A172 (cell line): Measurements from ENCODE around the gene PSMB10. TPM values are rescaled to one million over a fixed set of nuclear protein-coding genes. Genes with fewer than 3 reads are reported as not detected.
A peak's percentile ranks its signal among the peaks of the same experiment; 100 is the strongest.
"Not testable (repeated sequence)": the region's sequence is repeated elsewhere in the genome, so short reads cannot be mapped to it uniquely, and the experiment has no call there.

Experiments
- DNase-seq: peaks from one replicate; pipeline ENCODE4 v3.0.0-alpha.2; 2015; ENCODE audit warnings: low spot score
- total RNA-seq: library from RNA; depleted of rRNA; stranded (reverse); fragments of >200 nt; shearing (Covaris generic); gene quantifications from 2 replicates; pipeline ENCODE4 v1.2.3, GENCODE V29; 2014

Gene PSMB10
- total RNA-seq, 1 experiment from 2014 or later, result 28.8 TPM

GRCh38 chr16:67924140-67924906 lies 12.3 kb downstream of the PSMB10 start:
- no peak for DNase-seq

- no peak for DNase-seq
These were observed 13.1 kb downstream of the PSMB10 start for GRCh38 chr16:67923414-67924116.

- DNase-seq, result no peak
These were observed 13.9 kb downstream of the PSMB10 start for GRCh38 chr16:67922740-67923139.

DNA sequence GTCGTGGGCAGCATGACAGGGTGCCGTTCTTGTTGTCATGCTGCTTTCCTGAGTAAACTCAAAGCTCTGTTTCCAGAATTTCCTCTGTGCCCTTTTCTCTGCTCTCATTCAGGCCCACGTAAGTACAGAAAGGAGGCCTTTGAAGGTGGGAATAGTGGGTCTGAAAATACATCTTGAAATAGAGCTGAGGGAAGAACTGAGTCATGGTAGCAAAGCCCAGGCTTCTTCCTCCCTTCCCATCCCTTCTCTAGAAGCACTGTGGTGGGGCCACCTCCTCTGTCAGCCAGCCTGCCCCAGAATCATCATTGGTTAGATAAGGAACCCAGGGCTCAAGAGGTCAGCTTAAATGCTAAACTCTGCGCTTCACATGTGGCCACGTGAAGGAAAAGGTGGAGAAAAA lies 14.4 kb downstream of the PSMB10 start:
- DNase-seq, result no peak

DNA sequence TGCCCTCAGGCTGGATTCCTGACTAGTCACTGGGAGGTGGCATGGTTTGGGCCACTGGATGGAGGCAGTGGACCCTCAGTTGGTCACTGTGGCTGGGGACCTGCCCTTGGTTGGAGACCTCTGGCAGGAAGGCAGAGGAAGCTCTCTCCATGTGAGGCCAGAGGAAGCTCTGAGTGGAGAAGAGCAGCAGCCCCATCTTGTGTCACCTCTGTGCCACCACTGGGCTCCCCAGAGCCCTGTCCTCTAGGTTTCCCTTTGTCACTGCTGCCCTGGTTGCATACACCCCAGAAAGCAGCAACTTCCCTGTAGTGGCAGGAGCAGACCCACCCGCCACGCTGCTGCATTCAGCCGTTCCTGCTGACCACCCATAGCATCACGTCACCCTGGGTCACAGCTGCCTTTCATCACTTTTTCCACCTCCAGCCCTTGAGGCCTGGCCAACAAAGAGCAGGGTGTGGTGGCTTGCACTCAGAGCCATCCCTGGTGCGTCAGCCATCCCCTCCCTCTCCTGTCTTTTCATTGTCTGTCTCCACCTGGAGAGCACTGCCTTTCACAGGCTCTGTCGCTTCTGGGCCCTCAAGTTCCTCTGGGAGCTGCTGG lies 16.9 kb downstream of the PSMB10 start:
- no peak for DNase-seq

- DNase-seq, result peak; percentile 85
These were observed 18.8 kb downstream of the PSMB10 start for GRCh38 chr16:67917852-67918236.

DNA sequence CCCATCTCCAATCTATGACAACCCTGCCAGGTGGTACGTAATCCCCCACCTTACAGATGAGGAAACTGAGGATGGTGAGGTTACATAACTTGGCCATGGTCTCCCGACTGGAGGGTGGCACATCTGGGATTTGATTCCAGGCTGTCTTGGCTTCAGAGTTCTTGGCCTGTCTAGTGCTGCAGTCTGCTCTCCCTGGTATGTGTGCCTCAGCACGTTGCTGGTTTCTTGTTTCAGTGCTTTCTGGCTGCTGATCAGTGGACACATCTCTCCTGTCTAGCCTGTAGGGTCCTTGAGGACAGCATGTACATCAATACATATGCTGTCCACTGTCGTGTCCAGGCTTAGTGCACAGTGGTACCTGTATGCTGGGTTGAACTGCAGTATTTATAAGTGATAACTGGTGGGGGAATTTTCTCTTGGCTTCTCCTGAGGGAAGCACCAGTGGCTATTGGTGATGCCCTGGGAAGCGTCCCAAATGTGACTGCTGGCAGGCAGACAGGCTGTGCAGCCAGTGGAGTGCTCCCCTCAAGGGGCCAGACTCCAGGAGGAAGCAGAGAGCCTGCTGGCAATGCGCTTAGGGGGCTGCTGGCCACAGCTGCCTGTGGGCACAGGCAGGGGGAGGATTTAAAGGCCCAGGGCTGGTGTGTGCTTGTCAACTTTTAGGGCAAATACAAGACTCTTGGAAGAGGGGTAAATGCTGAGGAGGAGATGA lies 19.4 kb downstream of the PSMB10 start:
- DNase-seq, result no peak

DNA sequence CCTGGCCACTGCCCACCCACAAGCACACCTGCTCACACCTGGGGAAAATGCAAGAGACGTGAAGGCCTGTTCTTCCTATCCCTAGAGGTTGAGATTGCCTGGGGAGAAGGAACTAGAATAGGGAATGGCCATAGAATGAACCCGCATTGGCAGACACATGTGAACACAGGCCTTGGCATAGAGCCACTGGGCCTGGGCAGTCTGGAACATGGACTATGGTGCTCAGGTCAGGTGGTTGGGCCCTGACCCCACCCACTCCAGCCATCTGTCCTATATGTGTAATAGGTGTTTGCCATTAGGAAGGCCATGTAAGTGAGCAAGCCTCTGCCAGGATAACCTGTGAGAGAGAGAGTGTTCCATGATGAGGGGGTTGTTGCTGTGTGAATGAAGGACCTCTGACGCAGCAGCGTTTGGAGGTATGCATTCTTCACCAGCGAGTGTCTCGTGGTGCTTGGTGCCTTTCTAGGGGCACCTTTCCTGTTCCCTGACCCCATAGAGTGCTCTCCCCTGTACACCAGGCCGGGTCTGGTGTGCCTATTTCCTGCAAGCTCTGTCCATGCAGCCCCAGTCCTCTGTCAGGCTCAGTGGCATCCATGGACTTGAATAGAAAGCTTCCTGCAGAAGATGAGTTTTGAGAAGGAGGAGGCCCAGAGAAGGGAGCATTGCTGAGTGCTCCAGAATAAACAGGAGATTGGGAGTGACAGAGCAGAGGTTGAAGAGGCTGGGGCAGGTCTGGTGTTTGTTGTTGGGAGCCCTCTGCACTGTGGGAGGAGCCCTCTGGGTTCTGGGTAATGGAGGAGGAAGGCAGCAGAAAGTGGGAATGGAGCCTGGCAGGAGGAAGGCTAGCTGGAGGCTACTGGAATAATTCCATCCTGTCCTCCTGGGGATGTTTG lies 20.6 kb downstream of the PSMB10 start:
- no peak for DNase-seq

DNA sequence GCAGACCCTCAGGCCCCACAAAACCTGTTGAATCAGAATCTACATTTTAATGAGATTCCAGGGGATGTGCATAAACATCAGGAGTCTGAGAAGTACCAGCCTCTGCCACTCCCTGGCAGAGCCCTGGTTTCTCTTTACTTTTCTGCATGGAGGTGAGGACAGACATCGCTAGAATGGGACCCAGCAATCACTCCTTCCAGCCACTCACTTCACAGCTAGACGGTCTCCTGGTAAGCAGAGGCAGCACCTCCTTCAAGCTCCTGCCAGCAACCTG lies 21.2 kb downstream of the PSMB10 start:
- DNase-seq, result not testable (repeated sequence)

GRCh38 chr16:67914758-67915495 lies 21.7 kb downstream of the PSMB10 start:
- DNase-seq, result no peak

DNA sequence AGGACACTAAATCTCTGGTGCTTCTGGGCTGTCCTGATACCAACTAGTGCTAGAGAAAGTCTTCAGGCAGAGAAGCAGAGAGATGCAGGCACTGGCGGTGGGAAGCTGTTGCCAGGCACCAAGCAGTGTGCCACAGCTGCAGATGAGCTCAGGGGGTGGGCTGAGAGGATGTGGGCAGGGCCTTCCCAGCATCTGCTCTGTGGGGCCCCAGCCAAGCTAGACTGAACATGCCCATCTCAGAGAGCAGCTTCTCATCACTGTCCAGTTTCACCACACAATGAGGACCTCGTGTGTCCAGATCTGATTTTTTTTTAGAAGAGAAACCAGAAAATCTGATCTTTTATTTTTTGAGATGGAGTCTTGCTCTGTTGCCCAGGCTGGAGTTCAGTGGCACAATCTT lies 26.5 kb downstream of the PSMB10 start:
- DNase-seq, result no peak

GRCh38 chr16:67909056-67909742 lies 27.5 kb downstream of the PSMB10 start:
- DNase-seq, result no peak

- DNase-seq, result no peak
These were observed 29.1 kb downstream of the PSMB10 start for GRCh38 chr16:67907397-67908180.

GRCh38 chr16:67902831-67903230 lies 33.8 kb downstream of the PSMB10 start:
- DNase-seq, result no peak

DNA sequence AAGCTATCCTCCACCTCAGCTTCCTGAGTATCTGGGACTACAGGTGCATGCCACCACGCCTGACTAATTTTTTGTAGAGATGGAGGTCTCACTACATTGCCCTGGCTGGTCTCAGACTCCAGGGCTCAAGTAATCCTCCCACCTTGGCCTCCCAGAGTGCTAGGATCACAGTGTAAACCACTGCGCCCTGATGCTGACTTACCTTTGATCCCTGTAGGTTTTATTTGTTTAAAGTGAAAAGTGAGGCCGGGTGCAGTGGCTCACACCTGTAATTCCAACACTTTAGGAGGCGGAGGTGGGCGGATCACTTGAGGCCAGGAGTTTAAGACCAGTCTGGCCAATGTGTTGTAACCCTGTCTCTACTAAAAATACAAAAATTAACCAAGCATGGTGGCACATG lies 34.9 kb downstream of the PSMB10 start:
- no peak for DNase-seq

- DNase-seq, result no peak
These were observed 39.4 kb downstream of the PSMB10 start for GRCh38 chr16:67897231-67897630.

- no peak for DNase-seq
These were observed 42.8 kb downstream of the PSMB10 start for GRCh38 chr16:67893743-67894399.

DNA sequence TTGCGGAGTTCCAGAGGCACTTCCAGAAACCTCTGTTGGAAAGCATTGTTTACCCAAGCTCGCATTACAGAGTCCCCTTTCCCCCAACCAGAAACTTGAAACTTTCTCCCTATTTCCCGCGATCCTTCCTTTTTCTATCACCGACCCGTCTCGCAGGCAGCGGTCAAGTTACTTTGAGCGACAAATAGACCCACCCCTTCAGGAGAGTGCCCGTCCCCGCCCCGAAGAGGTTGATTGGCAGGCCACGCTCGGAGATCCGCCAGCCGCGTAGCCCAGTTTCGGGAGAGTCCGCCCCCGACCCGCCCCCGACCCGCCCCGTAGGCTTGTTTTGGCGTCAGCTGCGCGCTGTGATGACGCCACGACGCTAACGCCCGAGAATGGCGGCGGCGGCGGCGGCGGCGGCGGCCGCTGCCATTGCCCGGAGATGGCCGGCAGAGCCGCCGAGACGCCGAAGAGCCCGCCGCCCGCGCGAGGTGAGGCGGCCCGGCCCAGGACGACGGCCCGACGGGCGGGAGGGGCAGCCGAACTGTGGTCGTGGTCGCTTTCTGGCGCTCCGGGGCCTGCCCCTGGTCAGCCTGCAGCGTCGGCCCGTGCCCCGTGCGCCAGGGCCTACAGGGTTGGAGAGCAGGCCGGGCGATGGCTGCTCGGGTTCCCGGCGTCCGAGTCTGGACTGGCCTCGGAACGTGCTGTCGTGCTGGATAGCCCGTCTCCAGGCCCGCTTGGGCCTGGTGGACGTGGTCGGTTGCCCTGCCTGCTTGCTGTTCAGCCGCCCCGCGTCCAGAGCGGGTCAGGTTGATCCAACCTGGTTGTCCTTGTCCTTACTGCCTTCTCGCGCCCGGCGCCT lies 43.5 kb downstream of the PSMB10 start, which contains the start of gene PSKH1:
Gene PSKH1, plus strand, starts transcription at position 356 of the 844 bp plus-strand sequence. CDS start 15,496 bp downstream, outside the sequence.
- DNase-seq, result peak; percentile 81
